GM19351 (cell line): ENCODE data around the gene RPS6KC1.
"Not testable (repeated sequence)": the region's sequence is repeated elsewhere in the genome, so short reads cannot be mapped to it uniquely, and the experiment has no call there.

ENCODE experiments used
- ATAC-seq: cut with Tn5 transposase; IDR thresholded peaks from one replicate; pipeline ENCODE4 v1.9.1; 2021; ENCODE audit warnings: mild to moderate bottlenecking, moderate library complexity; ENCODE audit not compliant: unreplicated experiment

Gene RPS6KC1

GRCh38 chr1:213054142-213054541 lies 3.1 kb downstream of the RPS6KC1 start:
- no peak for ATAC-seq

DNA sequence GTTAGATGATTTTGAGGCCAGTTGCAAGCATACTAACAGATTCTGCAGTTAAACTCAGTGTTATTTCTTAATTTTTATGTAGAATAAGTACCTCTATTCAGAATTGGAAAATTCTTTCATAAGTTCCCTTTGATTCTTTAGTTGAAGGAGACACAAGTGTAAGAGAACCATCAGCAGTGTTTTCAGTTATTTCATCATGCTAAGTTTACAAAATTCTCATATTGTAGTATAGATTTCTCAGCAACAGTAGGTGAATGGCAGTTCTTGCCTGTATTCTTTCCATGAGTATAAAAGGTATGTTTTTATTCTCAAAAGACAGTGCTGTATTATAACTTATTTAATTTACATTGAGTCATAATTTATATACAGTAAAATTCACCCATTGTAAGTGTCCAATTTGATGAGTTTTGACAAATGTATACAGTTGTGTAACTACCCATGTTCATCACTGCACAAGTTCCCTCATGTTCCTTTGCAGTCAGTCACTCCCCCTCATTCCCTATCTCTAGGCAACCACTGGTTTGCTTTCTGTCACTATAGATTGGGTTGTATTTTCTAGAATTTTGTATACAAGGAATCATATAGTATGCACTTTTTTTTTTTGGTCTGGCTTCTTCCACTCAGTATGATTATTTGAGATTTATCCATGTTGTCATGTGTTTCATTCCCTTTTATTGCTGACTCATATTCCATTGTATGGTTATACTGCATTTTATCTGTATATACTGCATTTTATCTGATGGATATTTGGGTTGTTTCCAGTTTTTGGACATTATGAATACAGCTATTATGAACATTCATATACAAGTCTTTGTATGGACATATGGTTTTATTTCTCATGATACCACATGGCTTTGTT lies 3.9 kb downstream of the RPS6KC1 start:
- no peak for ATAC-seq

DNA sequence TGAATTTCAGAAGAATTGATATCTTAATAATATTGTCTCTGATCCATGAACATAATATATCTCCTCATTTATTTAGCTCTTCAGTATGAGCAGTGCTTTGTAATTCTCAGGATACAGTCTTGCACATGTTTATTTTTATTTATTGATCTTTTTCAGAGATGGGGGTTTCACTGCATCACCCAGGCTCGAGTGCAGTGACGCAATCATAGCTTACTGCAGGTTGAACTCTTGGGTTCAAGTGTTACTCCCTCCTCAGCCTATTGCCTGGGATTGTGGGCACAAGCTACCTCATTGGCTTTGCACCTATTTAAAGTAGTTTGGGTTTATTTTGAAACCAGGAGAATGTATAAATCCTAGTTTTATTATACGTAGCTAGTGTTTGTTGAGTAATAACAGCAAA lies 4.7 kb downstream of the RPS6KC1 start:
- ATAC-seq, result no peak

GRCh38 chr1:213057264-213058059 lies 6.4 kb downstream of the RPS6KC1 start:
- ATAC-seq, result no peak

DNA sequence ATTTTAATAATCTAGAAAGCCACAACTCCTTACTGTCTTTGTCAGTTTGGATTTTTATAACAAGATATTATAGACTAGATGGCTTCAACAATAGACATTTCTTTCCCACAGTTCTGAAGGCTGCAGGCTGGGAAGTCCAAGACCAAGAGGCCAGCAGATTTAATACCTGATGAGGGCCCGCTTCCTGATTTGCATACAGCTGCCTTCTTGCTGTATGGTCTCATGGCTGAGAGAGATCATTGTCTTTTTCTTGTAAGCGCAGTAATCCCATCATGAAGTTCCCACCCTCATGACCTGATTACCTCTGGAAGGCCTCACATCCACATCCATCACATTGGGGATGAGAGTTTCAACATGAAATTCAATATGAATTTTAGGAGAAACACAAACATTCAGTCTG lies 9.8 kb downstream of the RPS6KC1 start:
- ATAC-seq, result no peak

DNA sequence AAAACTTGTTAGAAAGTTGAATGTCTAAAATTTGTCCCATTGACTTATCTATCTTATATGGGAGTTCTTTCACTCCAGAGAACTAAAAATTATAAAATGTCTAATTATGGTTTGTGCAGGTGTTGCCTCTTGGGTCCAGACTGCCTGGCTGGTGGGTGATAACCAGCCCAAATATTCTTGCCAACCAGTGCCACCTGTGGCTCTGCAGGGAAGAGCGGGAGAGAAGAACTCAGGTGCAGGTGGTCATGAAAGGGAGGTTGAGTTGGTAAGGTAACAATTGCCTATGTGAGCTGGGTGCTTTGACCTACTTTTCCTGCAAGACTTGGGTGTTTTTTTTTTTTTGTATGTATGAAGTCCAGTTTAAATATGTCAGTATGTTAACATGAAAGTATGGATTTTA lies 10.2 kb downstream of the RPS6KC1 start:
- no peak for ATAC-seq

- no peak for ATAC-seq
Measured at GRCh38 chr1:213065800-213066199, 14.8 kb downstream of the RPS6KC1 start.

- no peak for ATAC-seq
Measured at GRCh38 chr1:213066363-213066762, 15.3 kb downstream of the RPS6KC1 start.

- ATAC-seq, result no peak
Measured at GRCh38 chr1:213067352-213067751, 16.3 kb downstream of the RPS6KC1 start.

- ATAC-seq, result peak; percentile 92
Measured at GRCh38 chr1:213070406-213070805, 19.4 kb downstream of the RPS6KC1 start.

GRCh38 chr1:213075725-213076124 lies 24.7 kb downstream of the RPS6KC1 start:
- peak; percentile 84 for ATAC-seq

DNA sequence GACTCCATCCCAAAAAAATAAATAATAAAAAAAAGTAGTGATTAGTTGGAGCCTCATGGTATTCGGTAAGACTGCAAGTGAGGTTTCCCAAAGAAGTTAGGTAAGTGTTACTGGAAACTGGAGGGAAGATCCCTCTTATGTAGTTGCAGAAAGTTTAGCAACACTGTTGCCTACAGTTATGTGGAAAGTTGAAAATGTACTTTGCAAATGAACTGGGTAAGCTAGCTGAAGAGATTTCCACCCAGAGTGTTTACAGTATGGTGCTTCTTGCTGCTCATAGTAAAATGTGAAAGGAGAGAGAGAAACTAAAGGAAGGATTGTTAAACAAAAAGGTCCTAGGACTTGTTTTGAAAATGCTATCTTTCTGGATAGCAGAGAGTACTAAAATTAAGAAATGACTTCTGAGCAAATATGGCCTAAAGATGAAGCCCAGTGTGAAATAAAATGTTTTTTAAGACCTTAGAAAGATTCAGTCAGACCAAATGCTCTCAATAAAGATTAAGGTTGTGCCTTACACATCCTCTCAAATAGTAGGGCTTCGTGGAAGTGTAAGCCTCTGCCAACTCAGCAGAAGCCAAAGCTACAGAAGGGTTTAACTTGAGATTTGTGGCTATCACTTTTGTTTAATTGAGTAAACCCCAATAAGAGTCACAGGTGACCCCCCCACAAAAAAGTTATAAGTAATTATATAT lies 31.5 kb downstream of the RPS6KC1 start:
- ATAC-seq, result no peak

GRCh38 chr1:213083112-213083445 lies 32.0 kb downstream of the RPS6KC1 start:
- ATAC-seq, result no peak

DNA sequence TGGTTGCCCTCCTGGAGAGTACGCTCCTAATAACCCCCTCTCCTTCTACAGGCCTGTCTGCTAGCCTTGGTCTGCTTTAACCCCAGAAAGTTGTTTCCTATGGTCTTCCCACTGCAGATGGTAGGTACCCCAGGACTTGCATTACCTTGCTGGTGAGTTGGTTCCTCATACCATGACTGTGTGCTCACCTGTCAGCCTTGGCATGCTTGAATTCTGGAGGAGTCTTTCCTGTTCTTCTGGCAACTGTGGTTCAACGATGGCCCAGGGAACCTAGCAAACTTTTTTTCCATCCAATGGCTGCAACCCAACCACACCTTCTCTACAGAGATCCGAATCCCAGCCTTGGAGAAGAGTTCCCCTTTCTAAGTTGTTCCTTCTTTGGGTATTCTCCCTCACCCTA lies 36.9 kb downstream of the RPS6KC1 start:
- ATAC-seq, result no peak

- no peak for ATAC-seq
Measured at GRCh38 chr1:213089924-213090677, 39.1 kb downstream of the RPS6KC1 start.

- ATAC-seq, result no peak
Measured at GRCh38 chr1:213094446-213094845, 43.4 kb downstream of the RPS6KC1 start.

- no peak for ATAC-seq
Measured at GRCh38 chr1:213095467-213095866, 44.4 kb downstream of the RPS6KC1 start.

DNA sequence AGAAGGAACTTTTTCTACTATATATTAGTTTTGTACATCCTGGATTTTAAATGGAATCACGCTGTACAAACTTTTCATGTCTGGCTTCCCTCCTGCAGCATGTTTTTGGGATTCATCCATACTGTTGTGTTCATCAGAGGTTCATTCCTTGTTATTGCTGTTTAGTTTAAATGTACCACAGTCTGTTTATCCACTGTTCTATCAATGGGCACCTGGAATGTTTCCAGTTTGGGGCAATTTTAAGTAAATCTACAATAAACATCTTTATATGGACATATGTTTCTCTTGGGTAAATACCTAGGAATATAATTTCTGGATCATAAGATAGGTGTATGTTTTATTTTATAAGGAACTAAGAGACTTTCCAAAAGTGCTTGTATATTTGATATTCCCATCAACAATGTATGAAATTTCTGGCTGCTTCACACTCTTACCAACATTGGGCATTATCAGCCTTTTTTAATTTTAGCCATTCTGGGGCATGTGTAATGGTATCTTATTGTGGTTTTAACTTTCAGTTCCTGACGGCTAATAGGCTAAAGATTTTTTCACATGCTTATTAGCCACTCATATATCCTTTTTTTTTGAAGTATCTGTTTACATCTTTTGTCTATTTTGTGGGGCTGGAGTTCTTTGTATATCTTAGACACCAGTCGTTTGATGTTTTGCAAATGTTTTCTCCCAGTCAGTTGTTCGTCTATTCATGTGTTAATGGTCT lies 48.8 kb downstream of the RPS6KC1 start:
- no peak for ATAC-seq

GRCh38 chr1:213100565-213100964 lies 49.5 kb downstream of the RPS6KC1 start:
- not testable (repeated sequence) for ATAC-seq
